Urinary bladder (tissue), 4 donors: ENCODE measurements around the gene PARP3. TPM values are rescaled to one million over a fixed set of nuclear protein-coding genes. Genes with fewer than 3 reads are reported as not detected.
"Not testable (repeated sequence)": the region's sequence is repeated elsewhere in the genome, so short reads cannot be mapped to it uniquely, and the experiment has no call there.

ENCODE experiments used
- DNase-seq: peaks from one replicate; pipeline ENCODE4 v3.0.0-alpha.2; 2015; ENCODE audit errors: extremely low spot score
- H3K27ac ChIP-seq: one replicate; pipeline ENCODE4 v1.5.1; 2013; ENCODE audit warnings: low read depth, mild to moderate bottlenecking, moderate library complexity
- H3K36me3 ChIP-seq: one replicate; pipeline ENCODE4 v1.6.1; 2013; ENCODE audit warnings: mild to moderate bottlenecking, moderate library complexity; ENCODE audit not compliant: insufficient read depth
- H3K4me1 ChIP-seq: one replicate; pipeline ENCODE4 v1.6.1; 2013; ENCODE audit warnings: mild to moderate bottlenecking, moderate library complexity; ENCODE audit not compliant: insufficient read depth
- H3K4me3 ChIP-seq: one replicate; pipeline ENCODE4 v1.5.1; 2013; ENCODE audit warnings: low read depth, low read length
- WGBS: extraction: QIAGEN DNeasy Blood & Tissue Kit; methylation state at CpG from one replicate; pipeline ENCODE4 v1.1.7; 2013; 5-methylcytosine and 5-hydroxymethylcytosine counted together
- polyA plus RNA-seq: library from polyadenylated mRNA; stranded (reverse); fragments of 200-250 nt; gene quantifications from one replicate; pipeline ENCODE4 v1.2.3, GENCODE V29; 2013
- total RNA-seq: library from RNA; depleted of rRNA; stranded (reverse); fragments of >200 nt; gene quantifications from one replicate; pipeline ENCODE4 v1.2.3, GENCODE V29; 2014
- donor health status: healthy with polysubstance abuse.
- donor health status: healthy.

PARP3 gene
- total and polyA plus RNA-seq, 2 donors: 6.1 to 15.0 TPM

DNA sequence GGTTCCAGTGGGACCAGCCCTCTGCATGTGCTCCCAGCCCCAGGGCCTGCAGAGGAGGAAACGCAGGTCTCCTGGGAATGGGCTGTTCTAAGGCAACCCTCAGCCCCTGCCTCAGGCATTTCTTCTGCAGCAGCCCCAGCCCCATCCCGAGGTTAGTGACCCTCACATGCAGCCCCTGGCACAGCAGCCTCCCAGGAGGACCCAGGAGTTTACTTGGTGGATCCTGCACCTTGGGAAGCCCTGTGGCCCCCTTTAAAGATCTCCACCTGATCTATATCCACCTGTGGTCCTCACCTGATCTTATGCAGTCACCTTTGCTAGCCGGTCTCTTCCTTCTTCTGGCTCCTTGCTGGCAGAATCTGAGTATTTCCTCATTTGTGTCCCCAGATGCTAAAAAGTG, 13.2 kb upstream of the PARP3 start:
- H3K4me3 ChIP-seq, H3K4me1 ChIP-seq, DNase-seq, H3K36me3 ChIP-seq, H3K27ac ChIP-seq: not testable (repeated sequence)
- 84% methylated on average over 3 of the region's 3 CpGs for WGBS

DNA sequence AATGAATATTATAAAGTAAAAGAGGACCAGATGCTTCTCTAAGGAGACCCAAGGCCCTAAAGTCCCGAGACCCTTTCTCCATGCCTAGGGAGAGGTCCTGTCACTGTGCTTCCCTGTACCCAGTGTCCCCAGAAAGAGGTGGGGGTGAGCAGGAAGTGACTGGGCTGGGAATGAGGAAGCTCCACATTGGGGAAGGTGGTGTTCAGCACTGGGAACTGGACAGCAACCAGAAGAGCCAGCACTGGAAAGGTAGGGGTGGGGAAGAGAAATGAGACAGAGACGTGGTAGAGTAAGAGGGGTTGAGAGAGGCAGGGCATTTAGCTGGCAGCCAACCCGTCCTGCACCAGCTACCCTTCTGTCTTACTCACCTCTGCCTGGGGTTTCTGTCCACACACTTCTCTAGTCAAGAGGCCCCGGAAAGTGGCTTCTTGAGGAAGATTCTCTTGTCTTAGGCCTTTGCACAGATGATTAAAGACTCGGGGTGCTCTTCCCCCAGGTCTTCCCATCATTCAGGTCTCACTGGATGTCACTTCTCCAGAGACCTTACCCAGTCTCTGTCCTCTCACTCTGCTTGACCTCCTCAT, 12.7 kb upstream of the PARP3 start:
- DNase-seq: no peak

GRCh38 chr3:51930439-51930838, 11.7 kb upstream of the PARP3 start:
- no peak overlapping the region for H3K27ac ChIP-seq
- 95% methylated on average over 1 of the region's 1 CpG for WGBS
- DNase-seq: no peak

More for the DNA sequence above, 12.7 kb upstream of the PARP3 start:
- no peaks in the 10 kb centered on the region for H3K36me3 ChIP-seq
- 72% methylated on average over 5 of the region's 5 CpGs for WGBS
- H3K27ac ChIP-seq: no peak overlapping the region
- no peaks in the 10 kb centered on the region for H3K4me1 ChIP-seq
- no peak overlapping the region for H3K4me3 ChIP-seq

GRCh38 chr3:51931756-51932155, 10.4 kb upstream of the PARP3 start:
- H3K4me3 ChIP-seq: no peak overlapping the region
- no peak for DNase-seq
- 92% methylated on average over 6 of the region's 6 CpGs for WGBS
- H3K27ac ChIP-seq: no peak overlapping the region
- H3K36me3 ChIP-seq: no peaks in the 10 kb centered on the region
- no peaks in the 10 kb centered on the region for H3K4me1 ChIP-seq

More at GRCh38 chr3:51930439-51930838, 11.7 kb upstream of the PARP3 start:
- no peak overlapping the region for H3K4me3 ChIP-seq
- no peaks in the 10 kb centered on the region for H3K36me3 ChIP-seq
- H3K4me1 ChIP-seq: no peaks in the 10 kb centered on the region

DNA sequence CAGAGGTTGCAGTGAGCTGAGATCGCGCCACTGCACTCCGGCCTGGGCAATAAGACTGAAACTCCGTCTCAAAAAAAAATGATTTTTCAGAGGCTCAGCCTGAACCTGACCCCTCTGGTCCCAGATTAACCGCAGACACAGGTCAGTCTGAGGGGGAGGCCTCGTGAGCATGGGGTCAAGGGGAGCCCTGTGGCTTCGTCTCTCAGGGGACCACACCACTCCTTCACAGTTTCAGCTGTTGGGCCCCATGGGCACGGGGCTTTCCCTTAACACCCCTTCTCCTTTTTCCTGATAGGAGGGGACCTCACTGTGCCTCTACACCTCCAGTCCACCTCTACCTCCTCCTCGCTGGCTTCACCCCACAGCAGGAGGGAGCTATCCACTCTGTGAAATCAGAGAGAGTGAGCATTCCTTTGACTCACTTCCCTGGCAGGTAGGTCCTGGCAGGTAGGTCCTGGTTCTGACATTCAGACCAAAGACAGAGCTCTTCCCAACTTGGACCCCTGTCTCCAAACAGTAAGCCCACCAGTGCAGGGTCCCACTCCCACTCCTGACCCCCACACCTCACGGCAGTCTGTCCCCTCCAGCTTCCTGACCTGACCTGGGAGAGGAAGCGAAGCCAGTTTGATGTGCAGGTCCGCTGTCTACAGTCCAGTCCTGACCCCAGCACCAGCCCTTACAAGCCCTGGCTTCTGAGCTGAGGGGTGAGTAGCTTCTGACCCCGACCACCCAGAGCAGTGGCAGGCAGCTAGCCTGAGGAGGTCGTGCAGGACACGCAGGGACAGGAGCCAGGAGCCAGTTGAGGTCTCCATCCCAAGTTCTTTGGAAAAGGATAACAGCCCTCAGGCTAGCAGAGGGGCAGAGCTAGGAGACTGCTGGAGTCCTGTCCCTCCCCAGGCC, 9.4 kb upstream of the PARP3 start:
- Histone ChIP-seq H3K4me3 (no peak overlapping the region), H3K4me1 (no peaks in the 10 kb centered on the region), H3K36me3 (no peaks in the 10 kb centered on the region), H3K27ac (no peak overlapping the region)
- no peak for DNase-seq
- 91% methylated on average over 15 of the region's 15 CpGs for WGBS

GRCh38 chr3:51933471-51934138, 8.6 kb upstream of the PARP3 start:
- 91% methylated on average over 13 of the region's 13 CpGs for WGBS

GRCh38 chr3:51934139-51934850, 7.9 kb upstream of the PARP3 start:
- DNase-seq: no peak
- Histone ChIP-seq H3K4me1 (no peaks in the 10 kb centered on the region), H3K36me3 (no peaks in the 10 kb centered on the region), H3K4me3 (no peak overlapping the region), H3K27ac (no peak overlapping the region)
- WGBS: 94% methylated on average over 11 of the region's 11 CpGs

More at GRCh38 chr3:51933471-51934138, 8.6 kb upstream of the PARP3 start:
- H3K4me1 ChIP-seq: no peaks in the 10 kb centered on the region
- no peaks in the 10 kb centered on the region for H3K36me3 ChIP-seq
- H3K27ac ChIP-seq: no peak overlapping the region
- H3K4me3 ChIP-seq: no peak overlapping the region
- no peak for DNase-seq

- no peak overlapping the region for H3K27ac ChIP-seq
- H3K36me3 ChIP-seq: no peaks in the 10 kb centered on the region
- 93% methylated on average over 28 of the region's 28 CpGs for WGBS
- H3K4me3 ChIP-seq: no peak overlapping the region
- H3K4me1 ChIP-seq: no peaks in the 10 kb centered on the region
- DNase-seq: no peak
Observed at GRCh38 chr3:51934991-51935885, 6.9 kb upstream of the PARP3 start.

GRCh38 chr3:51935886-51936755, 6.0 kb upstream of the PARP3 start:
- H3K36me3 ChIP-seq: no peaks in the 10 kb centered on the region
- H3K27ac ChIP-seq: no peak overlapping the region
- H3K4me1 ChIP-seq: no peaks in the 10 kb centered on the region
- no peak overlapping the region for H3K4me3 ChIP-seq
- no peak for DNase-seq
- WGBS: 97% methylated on average over 25 of the region's 25 CpGs

DNA sequence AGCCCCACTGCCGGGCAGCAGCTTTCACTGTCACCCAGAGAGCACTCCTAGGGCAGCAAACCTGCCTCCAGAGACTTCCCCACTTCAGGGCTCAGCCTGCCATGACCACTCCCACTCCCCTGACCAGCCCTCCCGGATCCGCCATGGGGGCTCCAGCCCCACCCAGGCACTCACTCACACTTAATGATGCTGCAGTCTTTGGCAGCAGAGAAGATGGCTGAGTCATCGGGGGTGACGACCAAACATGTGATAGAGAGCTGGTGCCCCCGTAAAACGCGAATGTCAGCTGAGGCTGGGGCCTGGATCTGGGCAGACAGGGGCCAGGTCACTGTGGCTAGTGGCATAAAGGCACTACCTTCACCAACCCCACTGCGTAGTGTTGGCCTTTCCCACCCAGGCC, 5.1 kb upstream of the PARP3 start:
- H3K36me3 ChIP-seq: no peaks in the 10 kb centered on the region

DNA sequence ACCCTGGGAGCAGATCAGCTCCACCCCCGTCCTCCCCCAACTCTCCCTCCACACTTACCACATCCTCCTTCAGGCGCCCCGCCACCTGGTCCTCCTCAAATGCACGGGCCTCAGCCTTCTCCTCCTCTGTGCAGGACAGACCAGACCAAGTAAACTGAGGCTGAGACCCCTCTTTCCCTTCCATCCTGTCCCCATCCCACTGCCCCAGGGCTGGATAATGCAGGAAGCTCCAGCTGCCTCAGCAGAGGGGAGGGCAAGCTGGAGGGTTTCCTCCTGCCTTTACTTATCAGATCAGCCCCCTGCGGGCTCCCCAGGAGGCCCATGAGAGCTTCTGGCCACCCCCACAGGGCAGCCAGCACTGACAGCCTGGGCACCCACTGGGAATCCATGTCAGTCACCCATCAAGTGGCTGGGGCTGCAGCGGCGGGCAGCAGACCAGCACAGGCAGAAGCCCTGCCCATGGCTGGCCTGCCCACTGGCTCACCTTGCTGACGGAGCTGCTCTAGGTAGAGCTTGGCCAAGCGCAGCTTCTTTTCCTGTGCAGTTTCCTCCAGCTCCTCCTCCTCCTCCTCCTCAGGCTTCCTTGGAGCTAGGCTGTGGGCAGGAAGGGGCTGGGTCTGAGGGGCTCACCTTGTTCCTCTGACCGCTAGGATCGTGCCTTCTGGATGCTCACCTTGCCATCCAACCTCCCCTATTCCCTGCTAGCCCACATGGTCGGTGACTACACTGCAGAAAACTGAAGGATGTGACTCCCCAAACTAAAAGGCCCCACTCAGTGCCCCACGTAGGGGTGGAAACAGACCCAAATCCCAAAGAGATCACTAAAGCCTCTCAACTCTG, 4.3 kb upstream of the PARP3 start:
- DNase-seq: no peak
- 87% methylated on average over 13 of the region's 13 CpGs for WGBS
- H3K36me3 ChIP-seq: no peaks in the 10 kb centered on the region
- H3K4me1 ChIP-seq: no peaks in the 10 kb centered on the region
- no peak overlapping the region for H3K27ac ChIP-seq
- H3K4me3 ChIP-seq: no peak overlapping the region

More for the DNA sequence above, 5.1 kb upstream of the PARP3 start:
- 82% methylated on average over 9 of the region's 9 CpGs for WGBS
- DNase-seq: no peak
- Histone ChIP-seq H3K27ac (no peak overlapping the region), H3K4me1 (no peaks in the 10 kb centered on the region), H3K4me3 (no peak overlapping the region)
